Measurements from ENCODE around the gene GAA. TPM values are rescaled to one million over a fixed set of nuclear protein-coding genes. Genes with fewer than 3 reads are reported as not detected.

Gene GAA
- 17.1 TPM for total RNA-seq

GRCh38 chr17:80101011-80101945, at the start of gene GAA:
Gene GAA, plus strand, starts transcription at chr17:80101581. Its CDS starts 3,006 bp downstream, at chr17:80104587.

GRCh38 chr17:80147035-80147822, 45.8 kb downstream of the GAA start, which contains the start of gene EIF4A3:
Gene EIF4A3, minus strand, starts transcription at chr17:80147128. Its CDS starts 167 bp downstream, at chr17:80146961.

Small RNAs within 50 kb of the gene (small RNA-seq; reads per million reads assigned to genes)
- gene AC087741.2 (not detected), gene MIR1268B (not detected)

Other genes starting within 250 kb of the GAA start
- 35.5 TPM for gene TBC1D16, start 65.7 kb upstream of the GAA start, total RNA-seq
- gene CCDC40, start 64.9 kb upstream of the GAA start, total RNA-seq = 14.3 TPM
- gene EIF4A3, start 45.5 kb downstream of the GAA start, total RNA-seq = 53.1 TPM
- 0.46 TPM for gene CARD14, start 68.4 kb downstream of the GAA start, total RNA-seq
- gene SGSH, start 118.8 kb downstream of the GAA start, total RNA-seq = 9.5 TPM
- 30.7 TPM for gene SLC26A11, start 118.8 kb downstream of the GAA start, total RNA-seq
- gene RNF213, start 159.3 kb downstream of the GAA start, total RNA-seq = 22.6 TPM